ENCODE results near the gene KEL.

The KEL gene

GRCh38 chr7:142950235-142950634, 11.9 kb downstream of the KEL start:
- TF ChIP-seq CTCF (IDR thresholded peaks at IDR 0.05; ENCODE audit: low read depth, low read length) = no peak
- Histone ChIP-seq H3K36me3 (peaks cover 7% of the 10 kb centered on the region; the same call in 1 of the 2 replicates), H3K27ac (no peak overlapping the region), H3K27me3 (ENCODE audit: insufficient read depth, low read depth, severe bottlenecking) (no peaks in the 10 kb centered on the region), H3K4me3 (ENCODE audit: low read depth, low read length) (no peak overlapping the region), H3K9me3 (ENCODE audit: severe bottlenecking) (no peaks in the 10 kb centered on the region)
- DNase-seq = no peak

- no peak for TF ChIP-seq CTCF (IDR thresholded peaks at IDR 0.05; ENCODE audit: low read depth, low read length)
- Histone ChIP-seq H3K27ac (no peak overlapping the region), H3K4me3 (ENCODE audit: low read depth, low read length) (no peak overlapping the region), H3K9me3 (ENCODE audit: severe bottlenecking) (no peaks in the 10 kb centered on the region), H3K27me3 (ENCODE audit: insufficient read depth, low read depth, severe bottlenecking) (no peaks in the 10 kb centered on the region), H3K36me3 (peaks cover 2% of the 10 kb centered on the region; the same call in 1 of the 2 replicates)
- no peak for DNase-seq
These were observed 13.6 kb downstream of the KEL start for GRCh38 chr7:142948603-142949002.

DNA sequence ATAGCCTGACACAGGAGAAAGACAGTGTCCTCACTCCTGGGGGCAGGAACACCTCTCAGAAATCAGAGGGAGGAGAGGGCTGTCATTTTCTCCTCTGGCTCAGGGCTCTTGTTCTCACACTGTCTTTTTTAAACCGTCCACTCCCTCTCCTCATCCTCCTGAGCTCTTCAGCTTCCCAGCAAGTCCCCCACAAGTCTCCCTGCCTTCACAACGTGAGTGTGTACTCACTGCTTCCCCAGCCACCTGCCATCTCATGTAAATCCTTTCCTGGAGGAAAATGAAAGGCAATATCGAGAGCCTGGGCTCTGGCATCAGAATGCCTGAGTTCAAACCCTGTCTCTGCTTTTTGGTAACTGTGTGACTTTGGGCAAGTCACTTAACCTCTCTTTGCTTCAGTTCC, 17.2 kb downstream of the KEL start:
- no peak for DNase-seq
- no peaks in the 10 kb centered on the region for H3K27me3 ChIP-seq (ENCODE audit: insufficient read depth, low read depth, severe bottlenecking)
- H3K4me3 ChIP-seq (ENCODE audit: low read depth, low read length) = no peak overlapping the region
- H3K27ac ChIP-seq = peak overlapping the region; percentile 33
- H3K36me3 ChIP-seq = no peaks in the 10 kb centered on the region
- H3K9me3 ChIP-seq (ENCODE audit: severe bottlenecking) = no peaks in the 10 kb centered on the region
- TF ChIP-seq CTCF (IDR thresholded peaks at IDR 0.05; ENCODE audit: low read depth, low read length) = no peak

GRCh38 chr7:142943706-142944268, 18.4 kb downstream of the KEL start:
- no peak for TF ChIP-seq CTCF (IDR thresholded peaks at IDR 0.05; ENCODE audit: low read depth, low read length)
- Histone ChIP-seq H3K27me3 (ENCODE audit: insufficient read depth, low read depth, severe bottlenecking) (no peaks in the 10 kb centered on the region), H3K36me3 (no peaks in the 10 kb centered on the region), H3K9me3 (ENCODE audit: severe bottlenecking) (no peaks in the 10 kb centered on the region), H3K27ac (peak overlapping the region; percentile 37), H3K4me3 (ENCODE audit: low read depth, low read length) (no peak overlapping the region)
- DNase-seq = peak; percentile 45

- no peaks in the 10 kb centered on the region for H3K27me3 ChIP-seq (ENCODE audit: insufficient read depth, low read depth, severe bottlenecking)
- TF ChIP-seq CTCF (IDR thresholded peaks at IDR 0.05; ENCODE audit: low read depth, low read length) = no peak
- no peaks in the 10 kb centered on the region for H3K9me3 ChIP-seq (ENCODE audit: severe bottlenecking)
- no peak for DNase-seq
- H3K27ac ChIP-seq = no peak overlapping the region
- no peak overlapping the region for H3K4me3 ChIP-seq (ENCODE audit: low read depth, low read length)
- H3K36me3 ChIP-seq = no peaks in the 10 kb centered on the region
These were observed 19.4 kb downstream of the KEL start for GRCh38 chr7:142942746-142943145.

GRCh38 chr7:142941541-142941940, 20.6 kb downstream of the KEL start:
- Histone ChIP-seq H3K36me3 (no peaks in the 10 kb centered on the region), H3K27ac (no peak overlapping the region), H3K27me3 (ENCODE audit: insufficient read depth, low read depth, severe bottlenecking) (no peaks in the 10 kb centered on the region), H3K9me3 (ENCODE audit: severe bottlenecking) (no peaks in the 10 kb centered on the region), H3K4me3 (ENCODE audit: low read depth, low read length) (no peak overlapping the region)
- TF ChIP-seq CTCF (IDR thresholded peaks at IDR 0.05; ENCODE audit: low read depth, low read length) = no peak
- no peak for DNase-seq
